HCT116 (cell line): ENCODE measurements around the gene SFXN1. TPM values are rescaled to one million over a fixed set of nuclear protein-coding genes. Genes with fewer than 3 reads are reported as not detected.

ENCODE experiments used
- ATAC-seq: fragments of 200-7000 bp; cut with Tn5 transposase; 2 replicates; pipeline ENCODE4 v1.9.1; 2020; ENCODE audit warnings: mild to moderate bottlenecking, moderate library complexity
- BruUV-seq: library from RNA; stranded (reverse); fragments of 400-500 nt; replicated peaks from 2 replicates; lab custom pipeline; 2021; lab: Mats Ljungman, UMichigan
- CTCF ChIA-PET: fragments of 300-600 bp; sonication (Branson Sonifier 250); formaldehyde crosslinking; loops from one replicate; lab custom pipeline; 2021; ENCODE audit warnings: antibody characterized with exemption; lab: Charles Lee
- POLR2A ChIA-PET: fragments of 300-600, 350-600 bp; sonication (Branson Sonifier 250); formaldehyde crosslinking; loops from one replicate; lab custom pipeline; 2021; ENCODE audit warnings: antibody characterized with exemption; lab: Charles Lee
- RAD21 ChIA-PET, 2 experiments: fragments of 300-600 bp; sonication (Branson Sonifier 250); formaldehyde crosslinking; loops; one replicate each; lab custom pipeline; 2023; ENCODE audit warnings: low total read pairs in 2 of 2; ENCODE audit not compliant: uncharacterized antibody in 2 of 2, unreplicated experiment in 2 of 2, low non-redundant PET in 1 of 2; lab: Charles Lee
- DNase-seq: peaks from one replicate; pipeline ENCODE4 v3.0.0-alpha.2; 2010; ENCODE audit warnings: low read depth, low spot score
- H2AFZ ChIP-seq: fragments of 200-600 bp; shearing (Covaris generic), sonication (generic); 2 replicates; pipeline ENCODE4 v1.6.1; 2017; ENCODE audit warnings: low read depth, mixed run types, mixed read lengths, antibody characterized with exemption, low read length; ENCODE audit not compliant: poor library complexity, severe bottlenecking
- H3K27ac ChIP-seq: 2 replicates; pipeline ENCODE4 v1.5.1; 2012; ENCODE audit warnings: low read depth, low read length
- H3K27me3 ChIP-seq: fragments of 200-600 bp; sonication (generic); 2 replicates; pipeline ENCODE4 v1.6.1; 2016; ENCODE audit warnings: mixed run types, low read length, mixed read lengths; ENCODE audit not compliant: insufficient read depth
- H3K36me3 ChIP-seq, 2 experiments: fragments of 200-500 bp in 1 of 2; fragments of 200-600 bp in 1 of 2; sonication (Bioruptor generic) in 1 of 2; sonication (generic) in 1 of 2; 2 replicates each; pipeline versions ENCODE4 v1.5.1 to v1.6.1; 2014 to 2016; ENCODE audit warnings: low read length in 2 of 2, inconsistent platforms in 1 of 2, mixed read lengths in 1 of 2, mixed run types in 1 of 2; ENCODE audit not compliant: insufficient read depth in 2 of 2, control insufficient read depth in 1 of 2
- H3K4me1 ChIP-seq, 2 experiments: fragments of 200-600 bp in 1 of 2; sonication (generic) in 1 of 2; 2 replicates each; pipeline versions ENCODE4 v1.5.1 to v1.6.1; 2012 to 2017; ENCODE audit warnings: low read length in 2 of 2, inconsistent platforms in 1 of 2, mild to moderate bottlenecking in 1 of 2, mixed read lengths in 1 of 2, mixed run types in 1 of 2, moderate library complexity in 1 of 2; ENCODE audit not compliant: insufficient read depth in 2 of 2, control insufficient read depth in 1 of 2
- H3K4me2 ChIP-seq: fragments of 200-600 bp; sonication (generic); 2 replicates; pipeline ENCODE4 v1.6.1; 2017; ENCODE audit warnings: mixed run types, low read length, mixed read lengths
- H3K4me3 ChIP-seq, 2 experiments: fragments of 200-600 bp in 1 of 2; sonication (generic) in 1 of 2; replicated peaks in 1 of 2; 2 replicates each; pipeline ENCODE4 v1.5.1; 2011 to 2016; ENCODE audit warnings: low read length in 2 of 2, control low read depth in 1 of 2, low read depth in 1 of 2, mild to moderate bottlenecking in 1 of 2, mixed read lengths in 1 of 2, mixed run types in 1 of 2
- H3K79me2 ChIP-seq: fragments of 200-600 bp; sonication (generic); 2 replicates; pipeline ENCODE4 v1.6.1; 2017; ENCODE audit warnings: mild to moderate bottlenecking, mixed run types, low read length, moderate library complexity, mixed read lengths; ENCODE audit not compliant: insufficient read depth
- H3K9ac ChIP-seq: fragments of 200-600 bp; sonication (generic); 2 replicates; pipeline ENCODE4 v1.6.1; 2016; ENCODE audit warnings: low read length, mixed read lengths
- H3K9me2 ChIP-seq: fragments of 200-600 bp; sonication (generic), shearing (Covaris generic); 2 replicates; pipeline ENCODE4 v1.6.1; 2017; ENCODE audit warnings: mixed run types, mild to moderate bottlenecking, moderate library complexity; ENCODE audit not compliant: insufficient read depth
- H3K9me3 ChIP-seq, 2 experiments: fragments of 200-500 bp in 1 of 2; fragments of 200-600 bp in 1 of 2; sonication (Bioruptor generic) in 1 of 2; sonication (generic) in 1 of 2; 2 replicates each; pipeline ENCODE4 v1.6.1; 2014 to 2017; ENCODE audit warnings: low read length in 2 of 2, mixed read lengths in 2 of 2, inconsistent platforms in 1 of 2, low read depth in 1 of 2, mild to moderate bottlenecking in 1 of 2, mixed run types in 1 of 2, moderate library complexity in 1 of 2; ENCODE audit not compliant: control insufficient read depth in 1 of 2, insufficient read depth in 1 of 2
- H4K20me1 ChIP-seq: fragments of 200-600 bp; sonication (generic), shearing (Covaris generic); 2 replicates; pipeline ENCODE4 v1.6.1; 2017; ENCODE audit warnings: mixed run types, mild to moderate bottlenecking, moderate library complexity; ENCODE audit not compliant: insufficient read depth
- CEBPB ChIP-seq: IDR thresholded peaks from 2 replicates; pipeline ENCODE4 v1.6.1; 2012; ENCODE audit warnings: low read depth
- EGR1 ChIP-seq: IDR thresholded peaks from 2 replicates; pipeline ENCODE4 v1.6.1; 2012; ENCODE audit warnings: low read depth
- ELF1 ChIP-seq: IDR thresholded peaks from 2 replicates; pipeline ENCODE4 v1.6.1; 2012; ENCODE audit warnings: low read depth, borderline replicate concordance
- EZH2 ChIP-seq: fragments of 200-600 bp; sonication (generic); IDR thresholded peaks from 2 replicates; pipeline ENCODE4 v1.6.1; 2017; ENCODE audit warnings: antibody characterized with exemption, mixed run types
- FOSL1 ChIP-seq: IDR thresholded peaks from 2 replicates; pipeline ENCODE4 v1.6.1; 2012; ENCODE audit warnings: low read depth
- JUND ChIP-seq: IDR thresholded peaks from 2 replicates; pipeline ENCODE4 v1.6.1; 2012
- POLR2A ChIP-seq: IDR thresholded peaks from 2 replicates; pipeline ENCODE4 v1.7.0; 2011; ENCODE audit warnings: borderline replicate concordance; ENCODE audit not compliant: insufficient read depth, insufficient read length; ENCODE audit errors: extremely low read depth
- POLR2AphosphoS5 ChIP-seq: IDR thresholded peaks from 2 replicates; pipeline ENCODE4 v1.6.1; 2011; ENCODE audit warnings: mild to moderate bottlenecking, low read depth, low read length, moderate library complexity
- RAD21 ChIP-seq: IDR thresholded peaks from 2 replicates; pipeline ENCODE4 v1.6.1; 2012; ENCODE audit warnings: low read depth, mild to moderate bottlenecking
- SIN3A ChIP-seq: IDR thresholded peaks from 2 replicates; pipeline ENCODE4 v1.6.1; 2012; ENCODE audit warnings: low read depth
- SP1 ChIP-seq: IDR thresholded peaks from 2 replicates; pipeline ENCODE4 v1.6.1; 2012; ENCODE audit warnings: low read depth
- SRF ChIP-seq: IDR thresholded peaks from 2 replicates; pipeline ENCODE4 v1.6.1; 2012; ENCODE audit warnings: low read depth
- YY1 ChIP-seq: IDR thresholded peaks from 2 replicates; pipeline ENCODE4 v1.6.1; 2011; ENCODE audit warnings: low read length, low read depth, moderate library complexity, mild to moderate bottlenecking; ENCODE audit not compliant: insufficient replicate concordance; ENCODE audit errors: extremely low read depth
- ZNF274 ChIP-seq: fragments of 200-500 bp; sonication (Bioruptor generic); IDR thresholded peaks from 2 replicates; pipeline ENCODE4 v1.6.1; 2014; ENCODE audit warnings: mild to moderate bottlenecking, low read depth, low read length, inconsistent platforms
- intact Hi-C: fragments of 100-400 bp; cut with micrococcal nuclease; formaldehyde crosslinking; loops from 2 replicates; pipeline ENCODE4 v1.10.0; 2022
- total RNA-seq: library from RNA; stranded (reverse); gene quantifications from one replicate; pipeline ENCODE4 v1.2.1, GENCODE V29; 2021; ENCODE audit not compliant: unreplicated experiment
- TF ChIP-seq, protein P1 (sequence below): IDR thresholded peaks from 2 replicates; pipeline ENCODE4 v1.6.1; 2012
- TF ChIP-seq, protein P2 (sequence below): IDR thresholded peaks from 2 replicates; pipeline ENCODE4 v1.6.1; 2012
- TF ChIP-seq, protein P3 (sequence below): IDR thresholded peaks from 2 replicates; pipeline ENCODE4 v1.6.1; 2011; ENCODE audit warnings: mild to moderate bottlenecking, low read length, moderate library complexity; ENCODE audit not compliant: insufficient replicate concordance; ENCODE audit errors: extremely low read depth
- TF ChIP-seq, protein P4 (sequence below), 3 experiments: fragments of 200-600 bp in 1 of 3; sonication (generic) in 1 of 3; IDR thresholded peaks in 2 of 3; conservative IDR thresholded peaks in 1 of 3; 2 replicates each; pipeline ENCODE4 v1.5.1; 2012 to 2017; ENCODE audit warnings: low read depth in 2 of 3, low read length in 2 of 3, antibody characterized with exemption in 1 of 3, borderline replicate concordance in 1 of 3, control low read depth in 1 of 3, mild to moderate bottlenecking in 1 of 3, mixed read lengths in 1 of 3, mixed run types in 1 of 3, moderate library complexity in 1 of 3; ENCODE audit not compliant: insufficient read depth in 1 of 3

Gene SFXN1
- total RNA-seq, 1 experiment from 2014 or later, result 145 TPM

DNA sequence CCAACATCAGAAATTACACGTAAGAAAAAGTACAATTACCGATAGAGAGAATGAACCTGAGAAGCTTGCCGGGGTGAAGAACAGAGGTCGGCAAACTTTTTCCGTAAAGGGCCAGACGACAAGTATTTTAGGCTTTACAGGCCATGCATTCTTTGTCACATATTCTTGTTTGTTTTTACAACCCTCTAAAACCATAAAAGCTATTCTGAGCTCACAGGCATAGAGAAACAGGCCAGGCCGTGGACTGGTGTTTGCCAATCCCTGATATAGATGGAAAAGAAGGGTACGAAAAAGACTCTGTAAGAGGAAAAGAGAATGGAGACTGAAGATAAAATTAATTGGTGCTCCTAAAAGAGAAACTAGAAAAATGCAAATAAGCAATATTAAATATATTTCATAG, 15.4 kb downstream of the SFXN1 start:
- Histone ChIP-seq H3K27ac (no peak overlapping the region), H4K20me1 (peaks cover 18% of the 10 kb centered on the region), H3K79me2 (peaks cover 97% of the 10 kb centered on the region)
- DNase-seq, result no peak
- TF ChIP-seq SRF (no peak), SP1 (no peak), YY1 (no peak), POLR2AphosphoS5 (no peak), FOSL1 (no peak), RAD21 (no peak), ELF1 (no peak), CEBPB (no peak), JUND (no peak), ZNF274 (no peak), POLR2A (no peak), SIN3A (no peak), EZH2 (no peak), EGR1 (no peak)
- TF ChIP-seq, protein P1, sequence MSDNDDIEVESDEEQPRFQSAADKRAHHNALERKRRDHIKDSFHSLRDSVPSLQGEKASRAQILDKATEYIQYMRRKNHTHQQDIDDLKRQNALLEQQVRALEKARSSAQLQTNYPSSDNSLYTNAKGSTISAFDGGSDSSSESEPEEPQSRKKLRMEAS, result no peak
- TF ChIP-seq, protein P2, sequence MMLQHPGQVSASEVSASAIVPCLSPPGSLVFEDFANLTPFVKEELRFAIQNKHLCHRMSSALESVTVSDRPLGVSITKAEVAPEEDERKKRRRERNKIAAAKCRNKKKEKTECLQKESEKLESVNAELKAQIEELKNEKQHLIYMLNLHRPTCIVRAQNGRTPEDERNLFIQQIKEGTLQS, result no peak
- TF ChIP-seq, protein P3, sequence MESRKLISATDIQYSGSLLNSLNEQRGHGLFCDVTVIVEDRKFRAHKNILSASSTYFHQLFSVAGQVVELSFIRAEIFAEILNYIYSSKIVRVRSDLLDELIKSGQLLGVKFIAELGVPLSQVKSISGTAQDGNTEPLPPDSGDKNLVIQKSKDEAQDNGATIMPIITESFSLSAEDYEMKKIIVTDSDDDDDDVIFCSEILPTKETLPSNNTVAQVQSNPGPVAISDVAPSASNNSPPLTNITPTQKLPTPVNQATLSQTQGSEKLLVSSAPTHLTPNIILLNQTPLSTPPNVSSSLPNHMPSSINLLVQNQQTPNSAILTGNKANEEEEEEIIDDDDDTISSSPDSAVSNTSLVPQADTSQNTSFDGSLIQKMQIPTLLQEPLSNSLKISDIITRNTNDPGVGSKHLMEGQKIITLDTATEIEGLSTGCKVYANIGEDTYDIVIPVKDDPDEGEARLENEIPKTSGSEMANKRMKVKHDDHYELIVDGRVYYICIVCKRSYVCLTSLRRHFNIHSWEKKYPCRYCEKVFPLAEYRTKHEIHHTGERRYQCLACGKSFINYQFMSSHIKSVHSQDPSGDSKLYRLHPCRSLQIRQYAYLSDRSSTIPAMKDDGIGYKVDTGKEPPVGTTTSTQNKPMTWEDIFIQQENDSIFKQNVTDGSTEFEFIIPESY, result no peak
- TF ChIP-seq, protein P4, sequence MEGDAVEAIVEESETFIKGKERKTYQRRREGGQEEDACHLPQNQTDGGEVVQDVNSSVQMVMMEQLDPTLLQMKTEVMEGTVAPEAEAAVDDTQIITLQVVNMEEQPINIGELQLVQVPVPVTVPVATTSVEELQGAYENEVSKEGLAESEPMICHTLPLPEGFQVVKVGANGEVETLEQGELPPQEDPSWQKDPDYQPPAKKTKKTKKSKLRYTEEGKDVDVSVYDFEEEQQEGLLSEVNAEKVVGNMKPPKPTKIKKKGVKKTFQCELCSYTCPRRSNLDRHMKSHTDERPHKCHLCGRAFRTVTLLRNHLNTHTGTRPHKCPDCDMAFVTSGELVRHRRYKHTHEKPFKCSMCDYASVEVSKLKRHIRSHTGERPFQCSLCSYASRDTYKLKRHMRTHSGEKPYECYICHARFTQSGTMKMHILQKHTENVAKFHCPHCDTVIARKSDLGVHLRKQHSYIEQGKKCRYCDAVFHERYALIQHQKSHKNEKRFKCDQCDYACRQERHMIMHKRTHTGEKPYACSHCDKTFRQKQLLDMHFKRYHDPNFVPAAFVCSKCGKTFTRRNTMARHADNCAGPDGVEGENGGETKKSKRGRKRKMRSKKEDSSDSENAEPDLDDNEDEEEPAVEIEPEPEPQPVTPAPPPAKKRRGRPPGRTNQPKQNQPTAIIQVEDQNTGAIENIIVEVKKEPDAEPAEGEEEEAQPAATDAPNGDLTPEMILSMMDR (IDR thresholded peaks at IDR 0.05 in 2 of 3, conservative IDR thresholded peaks at IDR 0.05 in 1 of 3; ENCODE audit: borderline replicate concordance in 1 of 3, insufficient read depth in 1 of 3, low read depth in 2 of 3, low read length in 2 of 3), result no peak
- TF ChIP-seq, all 23 proteins: peak for 0
- Histone ChIP-seq H3K4me3 (no peak overlapping the region), H2AFZ (no peak overlapping the region), H3K9me2 (no peaks in the 10 kb centered on the region), H3K36me3 (peaks cover 39% of the 10 kb centered on the region in 2 experiments; a peak in 3 of 4 replicates), H3K4me2 (no peak overlapping the region), H3K27me3 (no peaks in the 10 kb centered on the region), H3K9ac (no peak overlapping the region), H3K9me3 (no peaks in the 10 kb centered on the region), H3K4me1 (no peaks in the 10 kb centered on the region)
- ChIA-PET RAD21 (no interaction called here), CTCF (no interaction called here), POLR2A (no interaction called here)
- intact Hi-C loops, result no loop called here
- no TSS peak for BruUV-seq
- ATAC-seq, result no peak
